NOMO-1 treated with dmso at 0.1 percent for 144 hours (cell line): ENCODE data around the gene WBP11.

Experiments
- DNase-seq: peaks from one replicate; lab custom pipeline; 2025; ENCODE audit not compliant: unreplicated experiment; lab: John Stamatoyannopoulos, UW

WBP11 gene

GRCh38 chr12:14825256-14825655 lies 22.0 kb upstream of the WBP11 start:
- DNase-seq, result no peak

DNA sequence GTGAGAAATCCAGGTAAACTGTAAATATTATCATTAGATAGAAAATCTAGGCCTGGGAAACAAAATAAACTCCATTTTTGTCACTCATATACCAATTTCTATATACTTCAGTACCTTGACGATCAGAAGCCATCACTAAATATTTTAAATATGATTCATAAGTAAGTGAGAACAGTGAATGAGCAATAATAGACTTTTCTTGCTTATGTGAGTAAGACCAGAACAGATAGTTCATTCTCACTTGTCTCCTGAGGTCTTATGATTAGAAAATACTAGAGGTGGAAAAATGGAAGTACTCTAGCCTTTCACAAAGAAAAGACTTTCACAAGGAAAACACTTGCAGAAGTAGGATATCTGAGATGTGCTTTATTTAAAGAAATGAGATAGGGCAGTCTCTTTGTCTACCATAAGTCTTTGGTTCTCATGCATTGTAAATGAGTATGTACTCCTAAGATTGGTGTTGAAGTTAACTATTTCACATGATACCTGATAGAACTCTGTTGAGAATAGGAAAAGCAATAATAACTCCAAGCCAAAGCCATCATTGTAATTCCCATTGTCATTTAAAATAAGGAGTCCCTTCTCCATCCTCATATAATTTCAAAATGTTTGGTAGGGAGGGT lies 20.8 kb upstream of the WBP11 start:
- no peak for DNase-seq

DNA sequence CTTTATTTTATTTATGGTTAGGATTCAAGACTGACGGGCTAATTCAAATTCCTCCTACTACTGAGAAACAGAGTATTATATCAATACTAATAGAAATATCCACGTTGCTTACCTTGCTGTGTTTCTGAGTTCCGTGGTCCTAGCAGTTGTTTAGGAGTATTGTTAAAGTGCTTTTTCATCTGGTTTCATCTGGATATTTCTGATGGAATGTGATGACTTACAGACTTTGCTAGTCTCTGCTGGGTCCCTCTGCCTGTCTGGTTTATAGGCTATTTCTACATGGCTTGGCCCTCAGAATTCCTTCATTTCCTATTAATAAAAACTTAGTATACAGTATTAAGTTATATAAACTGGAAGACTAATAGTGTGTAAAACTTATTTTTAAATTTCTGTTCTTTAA lies 10.7 kb upstream of the WBP11 start, which contains the start of gene SMCO3:
TSS of gene SMCO3 (minus strand) at position 169 of the 400 bp plus-strand sequence. CDS start 7,502 bp downstream, outside the sequence.
- DNase-seq, result no peak

DNA sequence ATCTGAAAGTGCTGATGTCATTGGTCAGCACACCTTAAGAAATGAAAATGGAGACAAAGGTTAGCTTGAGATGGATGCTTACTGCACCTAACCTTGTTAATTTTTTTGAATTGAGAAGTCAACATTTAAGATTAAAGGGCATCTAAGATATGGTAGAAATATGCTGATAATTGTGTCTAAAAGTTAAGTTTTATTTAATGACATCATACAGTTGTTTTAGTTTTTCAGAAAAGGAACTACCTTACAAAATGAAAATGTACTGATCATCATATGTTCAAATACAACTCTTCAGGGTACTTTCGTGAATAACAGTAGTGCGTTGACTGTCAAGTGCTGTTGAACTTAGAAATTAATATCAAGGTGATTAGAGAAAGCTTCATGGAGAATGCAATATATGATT lies 8.2 kb upstream of the WBP11 start:
- DNase-seq, result no peak

GRCh38 chr12:14810953-14811483 lies 7.7 kb upstream of the WBP11 start:
- no peak for DNase-seq

DNA sequence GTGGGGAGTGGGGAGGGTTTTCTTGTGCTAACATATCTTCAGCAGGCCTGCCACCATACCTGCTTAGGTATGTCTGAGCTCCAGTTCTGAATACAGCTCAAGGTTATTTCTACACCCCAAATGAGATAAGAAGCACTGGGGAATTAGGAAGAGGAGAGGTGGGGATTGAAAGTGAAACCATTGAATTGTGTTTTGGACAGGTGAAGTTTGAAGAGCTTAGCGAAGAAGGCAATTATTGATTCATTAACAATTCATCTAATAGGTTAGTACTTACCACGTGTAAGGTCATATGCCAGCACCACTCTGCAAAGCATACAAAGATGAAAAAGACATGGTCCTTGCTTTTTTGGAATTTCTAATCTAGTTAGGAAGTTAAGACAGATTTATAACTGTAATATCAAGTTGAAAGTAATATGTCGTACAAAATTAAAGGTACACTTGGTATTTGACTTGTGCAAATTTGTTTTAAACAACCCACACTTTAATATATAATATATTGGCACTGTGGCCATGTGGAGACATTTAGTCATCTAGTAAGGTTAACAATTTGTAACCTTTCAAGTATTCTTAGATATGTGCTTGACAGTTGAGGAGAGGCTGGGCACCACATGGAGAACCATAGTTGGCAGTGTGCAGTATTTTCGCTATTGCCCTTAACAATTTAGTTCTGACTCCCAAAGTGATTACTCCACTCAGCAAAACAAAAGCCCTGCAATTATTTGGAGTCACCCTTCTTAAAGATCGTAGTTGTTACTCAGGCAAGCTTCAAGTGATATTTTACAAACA lies 7.1 kb upstream of the WBP11 start:
- no peak for DNase-seq

DNA sequence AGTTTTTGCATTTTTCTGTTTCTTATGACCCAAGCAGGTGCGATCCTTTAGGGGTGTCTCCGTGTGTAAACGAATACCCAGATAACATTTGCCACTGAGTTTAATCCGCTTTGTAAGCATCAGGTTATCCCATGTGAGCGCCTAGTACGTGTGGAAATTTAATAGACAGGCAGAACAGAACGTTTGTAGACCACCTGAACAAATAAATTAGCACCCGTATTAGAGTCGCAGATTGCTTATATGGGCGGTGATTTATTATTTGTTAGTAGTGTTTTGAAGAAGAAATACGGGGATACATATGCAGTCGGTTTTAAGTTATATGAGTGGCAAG lies 517 bp upstream of the WBP11 start:
- no peak for DNase-seq

DNA sequence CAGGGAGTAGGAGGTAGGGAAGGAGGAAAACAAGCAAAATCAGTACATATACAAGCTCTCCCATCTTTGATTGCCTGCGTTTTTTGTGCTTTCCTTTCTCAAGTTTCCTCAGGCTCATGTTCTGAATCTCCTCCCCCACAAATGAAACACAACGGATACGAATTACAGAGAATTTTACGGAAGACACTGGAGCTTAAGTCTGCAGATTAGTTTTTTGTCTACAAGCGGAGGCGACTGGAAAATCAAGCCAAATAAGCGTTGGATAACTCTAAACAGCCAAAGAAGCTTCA lies 612 bp downstream of the WBP11 start:
- peak; percentile 2 for DNase-seq

DNA sequence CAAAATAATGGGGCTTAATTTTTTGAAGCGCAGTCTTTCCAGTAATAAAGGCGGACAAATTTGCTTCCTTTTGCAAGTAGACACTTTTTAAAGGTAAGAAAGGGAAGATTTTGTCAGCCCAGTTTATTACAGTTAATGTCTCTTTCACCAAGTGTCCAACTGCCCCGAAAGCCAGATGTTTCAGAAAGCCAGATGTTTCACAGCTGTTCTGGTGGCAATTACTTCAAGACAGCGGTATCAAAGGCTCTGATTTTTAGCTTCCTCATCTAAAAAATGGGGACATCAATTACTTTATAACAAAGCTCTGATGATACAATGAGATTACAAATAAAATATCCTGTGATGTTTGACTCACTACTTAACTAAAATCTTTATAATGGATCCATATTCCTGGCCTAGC lies 1.0 kb downstream of the WBP11 start:
- DNase-seq, result no peak

DNA sequence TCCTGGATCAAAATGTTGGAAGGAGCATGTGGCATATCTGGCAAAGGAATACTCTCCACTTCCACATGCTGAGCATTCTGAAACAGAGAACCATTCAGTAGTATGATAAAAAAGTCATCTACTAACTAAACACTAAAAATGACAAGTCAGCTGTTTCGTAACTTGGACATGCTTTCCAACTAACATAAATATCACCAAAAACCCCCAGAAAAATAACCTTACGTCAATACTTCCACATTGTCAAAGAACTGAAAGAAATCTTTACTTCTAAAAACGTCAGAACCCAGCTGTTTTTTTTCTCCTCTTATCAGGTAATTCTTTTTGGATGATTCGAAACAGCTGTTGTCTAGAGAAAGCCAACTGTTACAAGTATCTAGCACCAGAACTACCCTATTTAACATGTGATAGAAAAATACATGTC lies 8.2 kb downstream of the WBP11 start:
- DNase-seq, result no peak

DNA sequence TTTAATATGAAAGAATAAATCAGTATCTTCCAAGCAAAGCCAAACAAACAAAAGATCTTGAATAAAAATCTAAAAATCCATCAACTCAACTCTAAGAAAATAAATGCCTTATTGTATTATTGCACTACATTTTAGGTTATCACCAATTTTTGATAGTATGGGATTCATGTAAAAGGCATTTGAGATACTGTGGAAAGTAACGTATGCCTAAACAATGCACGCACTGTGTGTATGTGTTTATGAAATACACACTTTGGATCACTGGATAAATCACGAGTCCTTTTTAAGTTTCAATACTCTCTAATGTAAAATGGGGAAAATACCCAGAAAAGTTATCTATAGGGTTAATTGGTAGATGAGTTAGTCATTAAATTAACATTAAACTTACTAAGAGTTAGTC lies 17.7 kb downstream of the WBP11 start:
- DNase-seq, result no peak

DNA sequence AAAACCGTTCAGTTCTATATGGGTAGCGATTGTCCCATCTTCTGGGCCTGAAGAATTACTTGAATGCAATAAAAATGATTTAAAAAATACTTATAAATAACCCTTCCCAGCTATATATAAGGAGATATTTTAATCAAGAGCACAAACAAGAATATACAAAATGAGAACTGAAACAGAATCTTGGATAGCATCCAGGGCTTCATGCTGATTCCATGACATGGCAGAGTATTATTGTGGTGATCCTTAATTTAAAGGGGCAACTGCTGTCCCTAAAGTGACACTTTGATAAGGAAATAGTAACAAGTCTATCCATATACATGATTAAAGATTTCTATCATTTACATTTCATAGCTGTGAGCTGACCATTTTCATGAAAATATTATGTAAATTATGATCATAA lies 18.8 kb downstream of the WBP11 start:
- no peak for DNase-seq

DNA sequence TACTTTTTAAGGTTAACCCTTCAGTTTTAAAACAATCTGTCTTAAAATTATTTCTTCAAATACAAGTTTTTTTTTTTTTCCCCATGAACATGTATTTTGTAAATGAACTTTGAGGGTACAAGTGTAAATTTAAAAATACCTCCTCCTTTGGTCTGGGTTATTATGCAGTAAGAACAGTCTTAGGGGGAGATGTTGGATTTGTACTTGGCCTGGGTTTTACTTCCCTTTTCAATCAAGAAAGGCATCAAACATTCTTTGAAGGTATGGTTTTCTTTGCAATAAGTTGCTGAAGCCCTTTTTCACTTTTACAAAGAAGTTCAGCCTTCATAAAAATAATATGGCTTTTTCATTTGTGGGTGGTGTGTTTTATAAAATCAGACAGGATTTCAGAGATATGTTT lies 20.5 kb downstream of the WBP11 start:
- DNase-seq, result no peak

DNA sequence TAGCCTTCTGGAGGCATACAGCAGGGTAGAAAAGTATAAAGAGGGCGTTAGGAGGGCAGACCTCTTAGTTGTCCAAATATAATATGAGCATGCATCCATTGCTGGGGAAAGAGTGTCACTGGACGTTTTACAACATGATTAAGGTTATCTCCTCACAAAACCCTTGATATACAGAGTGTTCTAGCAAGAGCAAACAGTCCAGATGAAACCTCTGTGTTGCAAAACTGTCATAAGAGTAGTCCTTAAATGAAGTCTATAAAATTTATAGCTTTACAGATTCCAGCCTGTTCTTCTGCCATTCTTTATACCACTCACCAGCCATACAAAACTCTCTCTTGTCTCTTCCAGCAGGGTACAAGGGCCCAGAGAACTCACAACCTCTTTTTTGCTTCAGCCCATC lies 21.7 kb downstream of the WBP11 start:
- no peak for DNase-seq

DNA sequence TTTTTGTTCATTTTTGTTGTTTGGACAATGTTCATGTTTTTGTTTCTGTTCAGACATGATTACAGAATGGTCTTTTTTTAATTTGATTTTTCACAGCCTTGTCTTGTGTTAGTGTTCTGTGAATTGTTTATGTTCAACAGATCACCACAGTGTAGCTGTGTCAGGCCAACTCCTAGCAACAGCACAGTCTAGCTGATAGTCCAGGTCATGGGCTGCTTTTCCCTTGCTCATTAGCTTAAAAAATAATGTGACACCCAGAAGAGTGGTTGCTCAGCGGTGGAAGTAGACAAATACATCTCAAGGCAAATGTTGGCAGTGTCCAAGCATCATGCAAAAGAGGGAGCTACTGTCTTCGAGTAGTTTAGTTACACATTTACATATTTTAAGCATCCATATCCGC lies 22.4 kb downstream of the WBP11 start:
- DNase-seq, result no peak

DNA sequence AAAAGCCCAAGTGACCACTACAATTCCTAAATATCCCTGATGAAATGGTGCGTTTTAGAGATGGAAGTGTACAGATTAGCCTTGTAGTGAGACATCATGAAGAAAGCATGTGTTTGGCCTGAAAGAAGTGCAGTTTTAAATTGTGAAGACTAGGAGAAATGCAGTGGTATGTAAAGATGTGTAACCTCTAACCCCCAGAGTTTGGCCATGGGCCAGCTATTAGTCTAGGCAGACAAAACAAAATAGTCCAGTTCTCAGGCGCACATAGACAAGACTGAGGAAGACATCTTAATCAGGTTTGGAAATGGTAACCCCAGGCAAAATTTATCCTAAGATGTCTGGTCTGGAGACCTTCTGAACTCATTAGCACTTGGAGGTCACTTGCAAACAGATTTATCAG lies 23.4 kb downstream of the WBP11 start:
- no peak for DNase-seq

DNA sequence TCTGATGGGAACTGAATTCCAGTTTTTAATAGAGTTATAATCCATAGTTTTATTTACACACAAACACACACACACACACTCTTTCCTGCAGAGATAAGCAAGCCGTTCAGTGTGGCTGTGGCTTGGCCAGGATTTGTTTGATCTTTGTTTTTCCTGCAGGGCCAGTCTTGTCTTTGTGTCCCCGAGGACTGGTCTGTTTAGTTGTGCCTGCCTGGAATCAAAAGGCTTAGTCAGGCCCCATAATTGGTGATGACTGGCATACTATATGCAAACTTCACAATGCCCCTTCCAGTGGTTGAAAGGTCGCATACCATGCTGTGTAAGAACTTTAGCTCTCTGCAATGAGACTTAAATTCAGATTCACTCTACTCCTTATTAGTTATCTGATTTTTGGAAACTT lies 26.0 kb downstream of the WBP11 start:
- no peak for DNase-seq

DNA sequence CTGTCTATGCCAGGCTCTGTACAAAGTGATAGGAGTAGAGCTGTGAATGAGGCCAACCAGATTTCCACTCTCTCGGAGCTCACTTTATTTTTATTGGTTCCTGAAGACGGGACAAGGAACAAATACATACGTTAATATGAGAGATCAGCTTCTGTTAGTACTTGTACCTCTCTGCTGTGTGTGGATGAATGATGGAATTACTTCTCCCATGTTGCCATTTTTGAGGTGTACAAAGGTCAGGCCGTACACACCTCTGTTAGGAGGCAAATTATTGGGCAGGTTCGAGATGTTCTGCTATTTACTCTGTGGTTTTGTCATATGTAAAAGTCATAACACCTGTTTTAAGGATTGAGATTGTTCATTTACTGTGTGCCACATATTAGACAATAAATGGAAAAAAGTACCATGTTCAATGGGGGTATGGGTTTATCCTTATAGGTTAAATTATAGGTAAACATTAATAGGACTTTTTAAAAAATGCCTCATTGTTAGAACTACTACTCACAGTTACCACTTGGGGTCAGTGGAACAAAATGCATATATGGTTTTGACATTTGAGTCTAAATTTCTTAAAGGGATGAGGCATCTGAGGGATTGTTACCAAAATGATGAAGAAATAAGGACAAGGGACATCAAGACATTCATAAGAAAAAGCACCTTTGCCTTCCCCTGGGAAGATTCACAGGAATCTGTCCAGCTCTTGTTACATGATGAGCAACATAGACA lies 26.9 kb downstream of the WBP11 start:
- no peak for DNase-seq

DNA sequence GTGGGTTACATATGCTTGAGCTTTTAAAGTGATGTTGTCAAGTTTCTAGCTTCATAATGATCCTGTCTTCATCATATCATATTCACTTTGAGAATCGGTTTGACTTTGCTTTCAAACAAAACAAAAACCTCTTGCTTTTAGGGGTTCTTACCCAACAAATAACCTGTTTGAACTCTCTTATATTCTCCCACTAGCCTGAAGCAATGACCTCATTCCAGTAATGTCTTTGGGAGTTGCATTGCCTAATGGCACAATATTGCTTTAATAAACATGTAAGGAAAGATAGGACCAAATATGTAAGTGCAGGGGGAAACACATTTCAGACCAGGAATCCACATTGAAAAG lies 27.7 kb downstream of the WBP11 start:
- DNase-seq, result no peak

- DNase-seq, result peak; percentile 33
These were observed 28.2 kb downstream of the WBP11 start for GRCh38 chr12:14774906-14775635.

GRCh38 chr12:14774074-14774905 lies 29.0 kb downstream of the WBP11 start:
- DNase-seq, result peak; percentile 83
